Measurements from ENCODE around the gene TCEAL1.
"Not testable (repeated sequence)": the region's sequence is repeated elsewhere in the genome, so short reads cannot be mapped to it uniquely, and the experiment has no call there.

DNA sequence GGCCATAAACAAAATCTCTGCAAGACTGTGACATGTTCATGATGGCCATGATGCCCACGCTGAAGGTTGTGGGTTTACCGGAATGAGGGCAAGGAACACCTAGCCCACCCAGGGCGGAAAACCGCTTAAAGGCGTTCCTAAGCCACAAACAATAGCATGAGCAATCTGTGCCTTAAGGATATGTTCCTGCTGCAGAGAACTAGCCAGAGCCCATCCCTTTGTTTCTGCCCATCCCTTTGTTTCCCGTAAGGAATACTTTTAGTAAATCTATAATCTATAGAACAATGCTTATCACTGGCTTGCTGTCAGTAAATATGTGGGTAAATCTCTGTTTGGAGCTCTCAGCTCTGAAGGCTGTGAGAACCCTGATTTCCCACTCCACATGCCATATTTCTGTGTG lies 33.6 kb upstream of the TCEAL1 start:
- TF ChIP-seq, protein P1, sequence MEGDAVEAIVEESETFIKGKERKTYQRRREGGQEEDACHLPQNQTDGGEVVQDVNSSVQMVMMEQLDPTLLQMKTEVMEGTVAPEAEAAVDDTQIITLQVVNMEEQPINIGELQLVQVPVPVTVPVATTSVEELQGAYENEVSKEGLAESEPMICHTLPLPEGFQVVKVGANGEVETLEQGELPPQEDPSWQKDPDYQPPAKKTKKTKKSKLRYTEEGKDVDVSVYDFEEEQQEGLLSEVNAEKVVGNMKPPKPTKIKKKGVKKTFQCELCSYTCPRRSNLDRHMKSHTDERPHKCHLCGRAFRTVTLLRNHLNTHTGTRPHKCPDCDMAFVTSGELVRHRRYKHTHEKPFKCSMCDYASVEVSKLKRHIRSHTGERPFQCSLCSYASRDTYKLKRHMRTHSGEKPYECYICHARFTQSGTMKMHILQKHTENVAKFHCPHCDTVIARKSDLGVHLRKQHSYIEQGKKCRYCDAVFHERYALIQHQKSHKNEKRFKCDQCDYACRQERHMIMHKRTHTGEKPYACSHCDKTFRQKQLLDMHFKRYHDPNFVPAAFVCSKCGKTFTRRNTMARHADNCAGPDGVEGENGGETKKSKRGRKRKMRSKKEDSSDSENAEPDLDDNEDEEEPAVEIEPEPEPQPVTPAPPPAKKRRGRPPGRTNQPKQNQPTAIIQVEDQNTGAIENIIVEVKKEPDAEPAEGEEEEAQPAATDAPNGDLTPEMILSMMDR (conservative IDR thresholded peaks at IDR 0.05) = not testable (repeated sequence)
- TF ChIP-seq ZFX (IDR thresholded peaks at IDR 0.05) = not testable (repeated sequence)

Data from C4-2B (cell line).